ENCODE data around the gene AKIRIN2.

Gene AKIRIN2

DNA sequence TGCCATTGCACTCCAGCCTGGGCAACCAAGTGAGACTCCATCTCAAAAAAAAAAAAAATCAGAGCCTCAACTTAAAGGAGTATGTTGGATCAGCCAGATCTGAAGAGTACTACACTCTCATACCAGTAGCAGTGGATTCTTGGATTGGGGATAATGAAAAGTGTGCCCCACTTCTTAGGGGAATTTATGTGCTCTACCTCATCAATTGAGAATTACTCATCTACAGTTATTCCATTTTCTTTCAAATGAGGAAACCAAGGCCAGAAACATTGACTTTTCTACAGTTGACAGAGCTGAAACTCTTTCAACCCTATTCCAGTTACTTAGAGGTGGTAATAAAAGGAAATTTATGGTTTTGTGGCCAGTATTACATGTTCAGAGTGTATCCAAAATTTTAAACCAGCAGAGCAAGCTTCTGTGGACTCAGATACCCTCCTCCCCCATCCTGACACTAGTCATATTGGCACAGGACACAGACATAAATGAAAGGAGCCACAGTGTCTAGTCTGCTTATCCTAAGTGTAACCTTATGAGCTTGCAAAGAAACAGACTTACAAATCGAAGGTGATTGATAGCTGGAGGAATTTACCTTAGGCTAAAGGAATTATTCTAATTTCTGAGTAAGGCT is 60.9 kb downstream of the AKIRIN2 start:
- no peak overlapping the region for H3K4me3 ChIP-seq (ENCODE audit: low read depth, low read length)
- TF ChIP-seq, protein P1, sequence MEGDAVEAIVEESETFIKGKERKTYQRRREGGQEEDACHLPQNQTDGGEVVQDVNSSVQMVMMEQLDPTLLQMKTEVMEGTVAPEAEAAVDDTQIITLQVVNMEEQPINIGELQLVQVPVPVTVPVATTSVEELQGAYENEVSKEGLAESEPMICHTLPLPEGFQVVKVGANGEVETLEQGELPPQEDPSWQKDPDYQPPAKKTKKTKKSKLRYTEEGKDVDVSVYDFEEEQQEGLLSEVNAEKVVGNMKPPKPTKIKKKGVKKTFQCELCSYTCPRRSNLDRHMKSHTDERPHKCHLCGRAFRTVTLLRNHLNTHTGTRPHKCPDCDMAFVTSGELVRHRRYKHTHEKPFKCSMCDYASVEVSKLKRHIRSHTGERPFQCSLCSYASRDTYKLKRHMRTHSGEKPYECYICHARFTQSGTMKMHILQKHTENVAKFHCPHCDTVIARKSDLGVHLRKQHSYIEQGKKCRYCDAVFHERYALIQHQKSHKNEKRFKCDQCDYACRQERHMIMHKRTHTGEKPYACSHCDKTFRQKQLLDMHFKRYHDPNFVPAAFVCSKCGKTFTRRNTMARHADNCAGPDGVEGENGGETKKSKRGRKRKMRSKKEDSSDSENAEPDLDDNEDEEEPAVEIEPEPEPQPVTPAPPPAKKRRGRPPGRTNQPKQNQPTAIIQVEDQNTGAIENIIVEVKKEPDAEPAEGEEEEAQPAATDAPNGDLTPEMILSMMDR (IDR thresholded peaks at IDR 0.05; ENCODE audit: low read depth, low read length, missing control alignments), result no peak

DNA sequence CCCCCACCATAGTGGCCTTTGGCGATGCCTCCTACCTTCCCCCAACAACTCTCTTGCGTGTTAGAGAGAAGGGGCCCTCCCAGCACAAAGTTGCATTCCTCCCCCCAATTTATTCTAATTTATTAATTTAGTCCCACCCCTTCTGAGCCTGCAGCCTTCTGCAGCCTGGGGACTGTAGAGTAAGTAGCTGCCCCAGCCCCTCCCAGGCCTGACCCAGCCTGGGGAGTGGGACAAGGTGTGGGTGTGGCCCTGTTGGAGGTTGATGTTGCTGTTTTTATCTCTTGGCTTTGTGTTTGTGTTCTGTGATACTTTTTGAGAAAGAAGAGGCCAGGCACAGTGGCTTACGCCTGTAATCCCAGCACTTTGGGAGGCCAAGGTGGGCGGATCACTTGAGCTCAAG is 62.7 kb downstream of the AKIRIN2 start:
- TF ChIP-seq, protein P1 (IDR thresholded peaks at IDR 0.05; ENCODE audit: low read depth, low read length, missing control alignments), result no peak
- in situ Hi-C loops (cut with HindIII; ENCODE audit: low sequenced_read_pairs), result no loop called here

More for the DNA sequence above, 60.9 kb downstream of the AKIRIN2 start:
- in situ Hi-C loops (cut with HindIII; ENCODE audit: low sequenced_read_pairs), result loop anchor here (5.0 kb wide), 1 partner anchor 34 kb away; no protein-coding TSS in a partner anchor
- DNase-seq (ENCODE audit: low read depth), result no peak

DNA sequence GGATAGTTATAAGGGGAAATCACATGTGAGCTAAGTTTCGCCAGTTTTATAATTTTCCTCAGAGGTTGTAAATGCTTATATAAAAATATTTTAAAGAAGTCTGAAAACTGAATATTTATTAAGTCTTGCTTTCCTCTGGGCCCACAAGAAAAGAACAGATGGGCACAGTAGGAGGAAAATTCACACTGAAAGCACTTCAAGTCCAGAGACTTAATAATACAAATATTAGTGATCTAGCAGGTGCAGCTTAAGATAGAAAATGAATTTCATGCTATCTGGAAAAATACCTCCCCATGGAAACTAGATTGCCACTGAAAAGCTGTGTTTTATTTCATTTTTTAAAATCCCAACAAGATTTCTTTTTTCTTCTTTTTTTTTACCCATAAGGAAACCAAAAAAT is 64.9 kb downstream of the AKIRIN2 start:
- DNase-seq (ENCODE audit: low read depth), result no peak
- TF ChIP-seq, protein P1 (IDR thresholded peaks at IDR 0.05; ENCODE audit: low read depth, low read length, missing control alignments), result no peak
- in situ Hi-C loops (cut with HindIII; ENCODE audit: low sequenced_read_pairs), result no loop called here
- H3K4me3 ChIP-seq (ENCODE audit: low read depth, low read length), result no peak overlapping the region

More for the DNA sequence above, 62.7 kb downstream of the AKIRIN2 start:
- H3K4me3 ChIP-seq (ENCODE audit: low read depth, low read length), result no peak overlapping the region
- DNase-seq (ENCODE audit: low read depth), result no peak

DNA sequence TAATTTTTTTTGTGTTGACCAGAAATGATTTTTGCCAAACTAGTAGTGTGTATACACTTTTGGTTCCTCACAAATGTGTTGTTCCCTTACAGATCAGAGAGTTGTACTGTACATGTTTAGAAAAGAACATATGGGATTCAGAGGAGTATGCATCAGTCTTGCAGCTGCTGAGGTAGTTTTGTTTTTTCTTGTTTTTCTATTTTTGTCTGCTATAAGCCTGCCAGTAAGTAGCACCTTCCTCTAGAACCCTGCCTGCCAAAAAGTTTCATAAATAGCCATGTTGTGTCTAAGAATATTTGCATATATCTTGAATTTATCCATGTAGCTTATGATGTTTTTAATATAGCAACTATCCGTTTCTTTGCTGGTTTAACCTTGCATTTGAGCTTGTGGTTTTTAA is 65.7 kb downstream of the AKIRIN2 start:
- no peak overlapping the region for H3K4me3 ChIP-seq (ENCODE audit: low read depth, low read length)
- DNase-seq (ENCODE audit: low read depth), result no peak
- in situ Hi-C loops (cut with HindIII; ENCODE audit: low sequenced_read_pairs), result no loop called here
- TF ChIP-seq, protein P1 (IDR thresholded peaks at IDR 0.05; ENCODE audit: low read depth, low read length, missing control alignments), result no peak

DNA sequence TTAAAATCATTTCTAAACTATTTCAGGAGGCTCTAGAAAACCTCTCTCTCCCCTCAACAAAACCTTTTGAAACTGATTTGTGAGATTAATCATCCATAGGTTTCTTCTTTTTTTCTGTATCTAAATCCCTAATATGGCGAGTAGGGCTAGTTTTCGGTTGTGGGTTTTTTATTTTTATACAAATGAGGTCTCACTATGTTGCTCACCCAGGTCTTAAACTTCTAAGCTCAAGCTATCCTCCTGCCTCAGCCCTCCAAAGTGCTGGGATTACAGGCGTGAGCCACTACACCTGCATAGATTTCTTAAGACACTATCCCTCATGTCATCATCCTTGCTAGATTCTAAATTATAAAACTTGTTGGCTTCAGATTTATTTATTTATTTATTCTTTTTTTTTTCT is 68.2 kb downstream of the AKIRIN2 start:
- DNase-seq (ENCODE audit: low read depth), result no peak
- TF ChIP-seq, protein P1 (IDR thresholded peaks at IDR 0.05; ENCODE audit: low read depth, low read length, missing control alignments), result no peak
- in situ Hi-C loops (cut with HindIII; ENCODE audit: low sequenced_read_pairs), result no loop called here
- no peak overlapping the region for H3K4me3 ChIP-seq (ENCODE audit: low read depth, low read length)

DNA sequence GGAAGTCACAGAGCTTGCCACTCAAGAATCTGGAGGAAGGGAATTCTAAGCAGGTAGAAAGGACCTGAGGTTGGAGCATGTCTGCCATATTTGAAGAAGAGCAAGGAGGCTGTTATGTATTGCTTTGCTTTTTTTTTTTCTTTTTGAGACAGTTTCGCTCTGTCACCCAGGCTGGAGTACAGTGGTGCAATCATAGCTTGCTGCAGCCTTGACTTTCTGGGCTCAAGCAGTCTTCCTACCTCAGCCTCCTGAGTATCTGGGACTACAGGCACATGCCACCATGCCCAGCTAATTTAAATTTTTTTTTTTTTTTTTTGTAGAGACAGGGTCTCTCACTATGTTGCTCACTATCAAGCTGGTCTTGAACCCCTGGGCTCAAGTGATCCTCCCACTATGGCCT is 71.3 kb downstream of the AKIRIN2 start:
- TF ChIP-seq, protein P1 (IDR thresholded peaks at IDR 0.05; ENCODE audit: low read depth, low read length, missing control alignments), result no peak
- in situ Hi-C loops (cut with HindIII; ENCODE audit: low sequenced_read_pairs), result no loop called here
- DNase-seq (ENCODE audit: low read depth), result no peak
- H3K4me3 ChIP-seq (ENCODE audit: low read depth, low read length), result no peak overlapping the region
